ENCODE data around the gene FNDC3B.
"Not testable (repeated sequence)": the region's sequence is repeated elsewhere in the genome, so short reads cannot be mapped to it uniquely, and the experiment has no call there.

Gene FNDC3B

DNA sequence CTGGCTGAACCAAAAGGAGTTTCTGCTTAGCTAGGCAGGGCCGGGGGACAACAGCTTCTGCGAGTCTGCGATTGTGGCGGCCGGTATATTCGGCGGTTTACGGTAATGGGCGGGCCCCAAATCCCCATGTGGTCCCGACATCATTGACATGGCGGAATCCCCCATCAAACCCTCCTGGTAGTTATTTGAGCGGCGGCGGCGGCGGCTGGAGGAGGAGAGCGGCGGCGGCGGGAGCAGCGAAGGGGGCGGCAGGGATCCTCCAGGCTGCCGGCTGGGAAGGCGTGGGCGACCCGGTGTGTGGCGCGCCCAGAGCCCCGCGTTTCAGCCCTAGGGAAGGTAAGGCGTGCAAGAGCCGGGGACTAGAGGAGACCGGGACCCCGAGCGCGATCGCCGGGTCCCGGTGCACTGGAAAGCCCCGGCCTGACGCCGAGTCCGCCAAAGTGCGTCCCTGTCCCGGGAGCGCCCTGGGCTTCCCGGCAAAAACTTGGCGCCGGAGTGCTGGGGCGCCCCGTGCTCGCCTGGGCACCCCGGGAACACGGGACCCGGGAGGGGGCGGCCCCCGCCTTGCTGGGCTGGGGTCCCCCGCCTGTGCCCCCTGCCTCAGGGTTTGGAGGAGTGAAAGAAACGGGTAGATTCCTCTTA is at the start of gene FNDC3B:
FNDC3B (plus strand) TSS at position 143 of the 642 bp plus-strand sequence. CDS start 72,902 bp downstream, outside the sequence.
- DNase-seq (ENCODE audit: low read depth in 2 of 2, low spot score in 1 of 2): peak; percentile 74 to 83

DNA sequence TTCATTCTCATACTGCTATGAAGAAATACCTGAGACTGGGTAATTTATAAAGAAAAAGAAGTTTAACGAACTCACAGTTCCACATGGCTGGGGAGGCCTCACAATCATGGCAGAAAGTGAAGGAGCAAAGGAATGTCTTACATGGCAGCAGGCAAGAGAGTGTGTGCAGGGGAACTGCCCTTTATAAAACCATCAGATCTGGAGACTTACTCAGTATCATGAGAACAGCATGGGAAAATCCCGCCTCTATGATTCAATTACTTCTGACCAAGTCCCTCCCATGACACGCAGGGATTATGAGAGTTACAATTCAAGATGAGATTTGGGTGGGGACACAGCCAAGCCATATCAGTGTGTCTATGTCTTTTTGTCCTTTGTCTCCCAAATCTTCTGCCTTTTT is 49.1 kb upstream of the FNDC3B start:
- DNase-seq (ENCODE audit: low read depth in 2 of 2, low spot score in 1 of 2): not testable (repeated sequence)

DNA sequence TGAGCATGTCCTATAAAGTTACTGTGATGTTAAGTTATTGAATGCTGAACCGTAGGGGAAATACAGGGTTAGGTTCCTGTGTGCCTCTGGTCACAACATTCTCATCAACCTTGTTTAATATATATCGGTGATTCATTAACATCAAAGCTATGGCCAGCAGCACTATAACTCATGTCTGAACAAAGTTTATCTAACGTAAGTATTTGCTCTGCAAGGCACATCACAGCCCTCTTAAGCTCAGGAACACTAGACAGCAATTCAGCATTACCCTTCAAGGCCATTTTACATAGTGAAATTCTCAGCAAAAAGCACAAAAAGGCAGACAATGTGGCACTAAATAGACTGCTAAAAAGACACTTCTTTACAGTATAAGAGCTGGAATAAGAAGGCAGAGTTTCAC is 48.2 kb upstream of the FNDC3B start:
- no peak for DNase-seq (ENCODE audit: low read depth in 2 of 2, low spot score in 1 of 2)

DNA sequence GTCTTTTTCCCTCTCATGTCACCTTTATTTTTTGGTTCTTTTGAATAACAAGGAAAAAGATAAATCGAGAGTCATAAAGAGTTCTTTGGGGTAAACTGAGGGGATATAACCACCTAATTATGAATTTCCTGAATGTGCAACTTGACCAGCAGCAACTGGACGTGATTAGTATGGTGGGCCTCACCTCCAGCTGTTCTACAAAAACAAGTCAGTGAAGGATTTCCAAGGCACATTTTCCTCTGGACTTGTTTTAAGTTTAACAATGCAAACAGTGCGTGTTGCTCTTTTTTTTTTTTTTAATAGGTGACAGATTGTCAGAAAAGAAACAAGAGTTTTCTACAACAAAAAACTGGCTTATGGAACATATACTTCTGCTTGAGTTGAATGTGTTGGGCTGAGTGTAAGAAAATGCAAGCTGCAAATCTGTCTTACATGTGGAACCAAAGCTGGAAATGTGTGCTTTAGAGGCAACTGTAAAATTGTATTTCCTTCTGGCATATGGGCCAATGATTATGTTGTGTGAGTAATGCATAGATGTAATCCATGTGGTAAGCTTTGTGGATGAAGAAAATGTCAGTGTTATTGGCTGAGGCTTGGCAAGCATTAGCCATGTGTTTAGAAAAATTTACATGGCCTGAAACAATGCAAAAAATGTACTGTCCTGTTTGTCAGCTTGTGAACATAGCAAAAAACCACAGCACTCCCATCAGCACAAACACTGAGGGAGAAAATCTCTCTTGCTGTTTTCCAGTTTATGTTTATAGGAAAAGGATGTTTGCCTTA is 44.5 kb upstream of the FNDC3B start:
- DNase-seq (ENCODE audit: low read depth in 2 of 2, low spot score in 1 of 2): no peak

DNA sequence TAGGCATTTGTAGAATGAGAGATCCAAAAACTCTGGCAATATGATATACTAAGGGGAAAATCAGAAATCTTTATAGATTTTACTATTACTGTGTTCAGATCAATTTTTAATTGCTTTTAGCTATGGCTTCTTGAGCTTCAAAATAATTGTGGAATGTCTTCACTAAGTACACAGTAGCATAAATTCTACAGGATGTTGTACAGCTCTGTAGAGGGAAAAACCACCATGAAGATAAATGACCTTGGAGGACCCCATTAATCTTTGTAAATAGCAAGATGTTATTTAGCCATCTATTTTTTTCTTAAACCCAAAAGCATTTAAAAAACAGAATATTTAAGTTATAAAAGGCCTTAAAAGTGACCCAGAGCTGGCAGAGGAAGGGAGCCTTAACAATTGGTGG is 43.9 kb upstream of the FNDC3B start:
- DNase-seq (ENCODE audit: low read depth in 2 of 2, low spot score in 1 of 2): no peak

DNA sequence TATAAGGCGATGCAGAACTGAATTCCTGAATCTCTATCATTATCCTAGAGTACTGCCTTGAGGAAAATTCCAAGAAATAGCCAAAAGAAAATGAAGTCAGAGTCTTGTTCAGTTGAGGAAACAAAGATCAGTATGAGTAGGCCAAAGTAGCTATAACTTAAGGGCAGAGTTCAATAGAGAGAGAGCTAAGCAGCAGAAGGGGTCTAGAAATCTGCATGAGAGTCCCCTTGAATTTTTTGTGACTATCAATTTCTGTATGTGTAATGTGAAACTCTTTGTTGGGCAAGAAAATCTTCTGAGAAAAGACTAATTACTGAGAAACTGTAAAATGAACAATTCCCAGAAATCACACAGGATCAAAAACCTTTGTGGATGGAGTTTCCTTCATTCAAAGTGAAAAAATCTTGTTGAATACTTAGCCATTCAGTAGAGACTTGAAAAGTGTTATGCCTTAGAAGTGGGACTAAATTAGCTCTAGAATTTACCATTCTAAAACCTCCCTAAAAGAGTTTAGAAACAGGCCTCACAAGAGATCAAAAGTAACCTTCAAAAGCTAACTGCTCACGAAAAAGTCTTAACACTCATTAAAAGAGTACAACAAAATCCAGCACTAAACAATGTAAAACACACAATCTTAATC is 43.1 kb upstream of the FNDC3B start:
- no peak for DNase-seq (ENCODE audit: low read depth in 2 of 2, low spot score in 1 of 2)

DNA sequence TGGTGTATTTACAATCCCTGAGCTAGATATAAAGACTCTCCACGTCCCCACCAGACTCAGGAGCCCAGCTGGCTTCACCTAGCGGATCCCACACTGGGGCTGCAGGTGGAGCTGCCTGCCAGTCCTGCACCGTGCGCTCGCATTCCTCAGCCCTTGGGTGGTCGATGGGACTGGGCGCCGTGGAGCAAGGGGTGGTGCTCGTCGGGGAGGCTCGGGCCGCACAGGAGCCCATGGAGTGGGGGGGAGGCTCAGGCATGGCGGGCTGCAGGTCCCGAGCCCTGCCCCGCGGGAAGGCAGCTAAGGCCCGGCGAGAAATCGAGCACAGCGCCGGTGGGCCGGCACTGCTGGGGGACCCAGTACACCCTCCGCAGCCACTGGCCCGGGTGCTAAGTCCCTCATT is 40.6 kb upstream of the FNDC3B start:
- DNase-seq (ENCODE audit: low read depth in 2 of 2, low spot score in 1 of 2): not testable (repeated sequence)

DNA sequence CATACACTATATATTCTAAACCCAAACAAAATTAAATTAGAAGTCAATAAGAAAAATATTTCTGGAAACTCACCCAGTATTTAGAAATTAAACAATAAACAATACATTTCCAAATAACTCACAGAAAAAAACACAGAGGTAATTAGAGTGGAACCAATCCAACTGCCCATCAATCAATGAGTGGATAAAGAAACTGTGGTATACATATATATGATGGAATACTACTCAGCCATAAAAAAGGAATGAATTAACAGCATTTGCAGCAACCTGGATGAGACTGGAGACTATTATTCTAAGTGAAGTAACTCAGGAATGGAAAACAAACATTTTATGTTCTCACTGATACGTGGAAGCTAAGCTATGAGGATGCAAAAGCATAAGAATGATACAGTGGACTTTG is 37.8 kb upstream of the FNDC3B start:
- not testable (repeated sequence) for DNase-seq (ENCODE audit: low read depth in 2 of 2, low spot score in 1 of 2)

DNA sequence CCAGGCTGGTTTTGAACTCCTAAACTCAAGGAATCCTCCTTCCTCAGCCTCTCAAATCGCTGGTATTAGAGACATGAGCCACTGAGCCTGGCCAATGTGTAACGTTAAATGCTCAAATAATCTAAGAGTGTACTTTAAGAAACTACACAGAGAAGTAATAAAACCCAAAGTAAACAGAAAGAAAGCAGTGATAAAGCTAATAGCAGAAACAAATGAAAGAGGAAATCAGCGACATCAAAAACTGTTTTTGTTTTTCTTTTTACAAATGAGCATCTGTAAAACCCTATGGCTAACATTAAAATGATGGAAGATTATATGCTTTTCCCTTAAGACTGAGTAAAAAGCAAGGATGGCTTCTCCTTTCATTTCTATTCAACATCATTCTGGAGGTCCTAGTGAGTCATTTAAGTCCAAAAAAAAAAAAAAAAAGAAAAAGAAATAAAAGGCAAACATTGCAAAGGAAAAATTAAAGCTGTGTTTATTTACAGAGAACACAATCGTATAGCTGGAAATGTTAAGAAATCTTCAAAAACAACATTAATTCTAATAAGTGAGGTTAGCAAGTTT is 36.8 kb upstream of the FNDC3B start:
- no peak for DNase-seq (ENCODE audit: low read depth in 2 of 2, low spot score in 1 of 2)

DNA sequence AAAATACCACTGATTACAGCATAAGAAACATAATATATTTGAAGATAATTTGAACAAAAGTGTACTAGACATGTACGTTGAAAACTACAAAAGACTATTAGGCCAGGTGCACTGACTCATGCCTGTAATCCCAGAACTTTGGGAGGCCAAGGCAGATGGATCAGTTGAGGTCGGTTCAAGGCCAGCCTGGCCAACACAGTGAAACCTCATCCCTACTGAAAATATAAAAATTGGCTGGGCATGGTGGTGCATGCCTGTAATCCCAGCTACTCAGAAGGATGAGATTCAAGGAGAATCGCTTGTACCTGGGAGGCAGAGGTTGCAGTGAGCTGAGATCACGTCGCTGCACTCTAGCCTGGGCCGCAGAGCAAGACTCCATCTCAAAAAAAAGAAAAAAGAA is 36.2 kb upstream of the FNDC3B start:
- DNase-seq (ENCODE audit: low read depth in 2 of 2, low spot score in 1 of 2): no peak

DNA sequence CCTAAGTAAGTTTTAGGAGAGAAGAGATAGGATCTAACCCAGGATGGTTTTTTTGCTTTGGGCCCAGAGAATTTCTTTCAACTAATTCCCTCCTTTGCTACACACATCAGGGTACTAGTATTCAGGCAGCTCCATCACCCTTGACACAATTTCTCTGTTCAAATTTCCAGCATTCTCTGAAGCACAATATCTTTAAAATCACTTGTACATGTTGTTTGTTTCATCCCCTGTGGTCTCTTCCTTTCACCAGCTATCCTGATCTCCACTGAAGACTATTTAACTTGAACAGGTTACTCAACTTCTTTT is 32.4 kb upstream of the FNDC3B start:
- no peak for DNase-seq (ENCODE audit: low read depth in 2 of 2, low spot score in 1 of 2)

DNA sequence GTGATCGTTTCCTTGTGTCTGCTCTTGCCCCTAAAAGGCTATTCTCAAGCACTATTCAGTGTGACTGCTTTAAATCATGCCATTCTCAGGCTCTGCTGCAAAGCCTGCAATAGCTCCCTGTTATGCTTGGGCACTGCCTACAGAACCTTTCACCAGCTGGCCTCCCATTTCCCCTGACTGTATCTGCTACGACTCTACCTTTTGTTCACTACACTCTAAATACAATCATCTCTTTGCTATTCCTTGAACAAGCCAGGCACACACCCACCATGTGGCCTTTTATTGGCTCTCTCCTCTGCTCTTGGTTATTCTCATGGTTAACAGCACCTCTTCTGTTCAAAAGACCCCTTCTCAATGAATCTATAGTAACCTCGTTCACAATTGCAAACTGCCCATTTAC is 29.6 kb upstream of the FNDC3B start:
- DNase-seq (ENCODE audit: low read depth in 2 of 2, low spot score in 1 of 2): no peak

DNA sequence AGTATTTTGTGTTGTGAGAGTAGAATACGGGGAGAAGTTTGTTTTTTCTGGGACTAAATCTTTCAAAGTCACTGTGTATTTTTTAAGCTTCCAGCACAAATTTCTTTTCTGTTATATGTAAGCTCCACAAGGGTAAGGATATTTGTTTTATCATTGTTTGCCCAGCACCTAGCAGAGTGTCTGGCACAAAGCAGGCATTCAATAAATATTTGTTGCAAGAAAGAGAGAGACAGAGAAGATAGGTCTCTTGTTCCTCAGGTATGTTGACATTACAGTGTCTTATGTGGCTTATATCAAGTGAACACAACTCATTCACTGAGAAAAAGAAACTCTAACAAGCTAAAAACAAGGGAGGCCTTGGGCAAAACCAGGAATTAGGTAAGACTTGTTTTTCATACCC is 26.6 kb upstream of the FNDC3B start:
- DNase-seq (ENCODE audit: low read depth in 2 of 2, low spot score in 1 of 2): no peak

DNA sequence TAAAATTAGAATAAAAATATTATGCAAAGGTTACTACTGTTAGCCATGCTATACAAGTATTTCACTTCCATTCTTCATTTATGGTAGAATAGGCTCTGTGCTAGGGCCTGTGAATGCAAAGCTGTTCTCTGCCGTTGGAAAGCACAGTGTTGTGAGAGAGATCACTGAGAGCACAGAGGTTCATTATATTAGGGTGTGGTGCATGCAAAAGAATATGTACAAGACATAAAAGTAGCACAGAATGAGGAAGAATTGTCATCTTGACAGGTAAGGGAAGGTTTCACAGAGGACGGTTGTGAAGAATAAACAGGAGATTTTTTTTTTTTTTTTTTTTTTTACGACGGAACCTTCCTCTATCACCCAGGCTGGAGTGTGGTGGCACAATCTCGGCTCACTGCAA is 25.2 kb upstream of the FNDC3B start:
- no peak for DNase-seq (ENCODE audit: low read depth in 2 of 2, low spot score in 1 of 2)

DNA sequence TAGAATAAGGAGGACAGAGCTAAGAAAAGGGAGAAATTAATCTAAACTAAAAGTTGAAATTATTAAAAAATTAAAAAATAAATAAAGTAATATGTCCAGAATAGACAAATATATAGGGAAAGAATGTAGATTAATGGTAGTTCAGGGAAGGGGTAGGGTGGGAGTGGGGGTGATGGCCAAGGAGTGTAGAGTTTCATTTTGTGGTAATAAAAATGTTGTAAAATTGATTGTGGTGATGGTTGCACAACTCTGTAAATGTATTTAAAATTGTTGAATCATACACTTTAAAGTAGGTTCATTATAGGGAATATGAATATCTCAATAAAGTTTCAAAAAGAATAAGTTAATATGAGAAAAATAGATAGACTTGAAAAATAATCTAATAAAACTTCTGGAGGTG is 21.0 kb upstream of the FNDC3B start:
- DNase-seq (ENCODE audit: low read depth in 2 of 2, low spot score in 1 of 2): no peak

DNA sequence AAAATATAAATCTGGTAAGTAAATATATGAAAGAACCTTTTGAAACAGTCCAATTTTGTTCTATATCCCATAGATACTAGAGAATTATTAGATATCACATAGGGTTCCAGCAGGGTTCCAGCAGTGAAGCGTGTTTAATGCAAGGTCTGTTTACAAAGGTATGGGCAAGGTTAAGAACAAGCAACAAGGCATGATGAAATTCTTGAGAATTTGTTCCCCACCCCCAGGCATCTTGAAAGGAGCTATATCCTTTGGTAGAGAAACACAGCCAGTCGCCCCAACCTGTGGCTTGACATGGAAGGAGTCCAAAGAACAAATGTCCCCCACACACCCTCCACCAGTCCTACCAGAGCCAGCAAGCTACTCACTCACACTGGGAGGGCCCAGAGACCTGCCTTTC is 18.6 kb upstream of the FNDC3B start:
- no peak for DNase-seq (ENCODE audit: low read depth in 2 of 2, low spot score in 1 of 2)

DNA sequence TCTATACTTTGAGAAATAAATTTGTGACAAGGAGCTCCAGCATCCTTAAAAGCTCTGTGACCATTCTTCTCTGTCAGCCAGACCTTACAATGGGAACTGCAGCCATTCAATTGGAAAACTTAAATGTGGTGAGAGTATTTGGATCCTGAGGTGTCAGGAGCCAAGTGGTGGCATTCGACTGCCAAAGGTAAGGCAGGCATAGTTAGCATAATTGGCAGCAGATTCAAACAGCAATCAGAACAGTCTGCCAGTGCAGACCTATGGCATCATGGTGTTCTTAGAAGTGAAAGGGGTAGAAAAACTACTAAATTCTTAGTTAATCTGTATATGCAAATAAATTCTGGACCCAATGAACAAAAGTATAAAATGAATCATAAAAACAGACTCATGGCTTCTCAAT is 18.2 kb upstream of the FNDC3B start:
- DNase-seq (ENCODE audit: low read depth in 2 of 2, low spot score in 1 of 2): no peak

DNA sequence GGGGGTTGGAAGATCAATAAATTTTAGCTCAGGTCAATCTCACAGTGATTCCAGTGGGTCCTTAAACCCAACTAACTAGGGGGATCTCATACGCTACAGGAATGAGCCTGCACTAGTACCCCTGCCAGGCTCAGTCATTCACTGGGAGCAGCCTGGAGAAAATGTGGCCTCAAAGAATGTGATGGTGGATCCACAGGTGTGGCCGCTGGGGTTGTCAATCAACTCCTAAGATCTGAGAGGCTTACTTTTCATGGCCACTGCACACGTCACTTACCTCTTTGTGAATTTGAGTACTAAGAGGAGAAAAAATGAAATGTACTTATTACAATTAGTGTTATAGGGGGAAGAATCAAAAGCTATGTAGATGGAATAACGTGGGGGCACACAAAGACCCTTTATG is 17.5 kb upstream of the FNDC3B start:
- no peak for DNase-seq (ENCODE audit: low read depth in 2 of 2, low spot score in 1 of 2)

DNA sequence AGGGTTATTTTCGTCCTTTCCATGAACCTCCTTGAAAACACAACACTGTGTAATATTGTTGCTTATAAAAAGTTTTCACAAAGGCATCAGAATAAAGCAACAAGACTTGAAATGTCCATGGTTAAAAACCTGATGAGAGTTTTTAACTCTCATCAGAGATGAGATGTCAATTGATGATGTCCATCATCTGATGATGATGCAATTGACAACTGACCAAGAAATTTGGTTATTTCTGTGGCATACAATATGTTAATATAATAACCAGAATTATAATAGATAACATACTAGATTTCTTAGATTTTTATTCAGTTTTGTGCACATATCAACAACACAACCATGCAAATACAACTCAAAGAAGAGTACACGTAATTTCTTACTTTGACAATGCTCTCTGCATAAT is 15.5 kb upstream of the FNDC3B start:
- no peak for DNase-seq (ENCODE audit: low read depth in 2 of 2, low spot score in 1 of 2)

DNA sequence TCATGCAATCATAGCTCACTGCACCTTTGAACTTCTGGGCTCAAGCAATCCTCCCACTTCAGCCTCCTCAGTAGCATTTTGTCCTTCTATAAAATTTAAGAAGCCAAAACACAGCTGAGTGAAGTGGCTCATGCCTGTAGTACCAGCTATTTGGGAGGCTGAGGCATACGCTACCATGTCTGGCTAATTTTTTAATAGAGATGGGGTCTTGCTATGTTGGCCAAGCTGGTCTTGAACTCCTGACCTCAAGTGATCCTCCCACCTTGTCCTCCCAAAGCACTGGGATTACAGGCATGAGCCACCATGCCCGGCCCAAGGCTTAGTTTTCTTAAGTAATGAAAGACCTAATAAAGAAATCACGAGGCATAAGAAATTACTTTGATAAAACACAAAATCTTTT is 14.7 kb upstream of the FNDC3B start:
- DNase-seq (ENCODE audit: low read depth in 2 of 2, low spot score in 1 of 2): no peak

DNA sequence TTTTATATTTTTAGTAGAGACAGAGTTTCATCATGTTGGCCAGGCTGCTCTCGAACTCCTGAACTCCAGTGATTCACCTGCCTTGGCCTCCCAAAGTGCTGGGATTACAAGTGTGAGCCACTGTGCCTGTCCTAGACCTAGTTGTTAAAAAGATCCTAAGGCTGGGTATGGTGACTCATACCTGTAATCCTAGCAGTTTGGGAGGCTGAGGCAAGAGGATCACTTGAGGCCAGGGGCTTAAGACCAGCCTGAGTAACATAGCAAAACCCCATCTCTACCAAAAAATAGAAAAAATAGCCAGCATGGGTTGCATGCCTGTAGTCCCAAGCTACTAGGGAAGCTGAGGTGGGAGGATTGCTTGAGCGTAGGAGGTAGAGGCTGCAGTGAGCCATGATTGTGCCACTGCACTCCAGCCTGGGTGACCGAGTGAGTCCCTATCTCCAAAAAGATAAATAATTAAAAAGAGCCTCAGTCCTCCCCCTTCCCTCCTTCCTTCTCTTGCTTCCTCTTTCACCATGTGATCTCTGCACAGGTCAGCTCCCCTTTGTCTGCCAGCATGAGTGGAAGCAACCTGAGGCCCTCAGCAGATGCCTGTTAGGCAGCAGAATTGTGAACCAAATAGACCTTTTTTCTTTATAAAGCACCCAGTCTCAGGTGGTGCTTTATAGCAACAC is 9.8 kb upstream of the FNDC3B start:
- DNase-seq (ENCODE audit: low read depth in 2 of 2, low spot score in 1 of 2): no peak

DNA sequence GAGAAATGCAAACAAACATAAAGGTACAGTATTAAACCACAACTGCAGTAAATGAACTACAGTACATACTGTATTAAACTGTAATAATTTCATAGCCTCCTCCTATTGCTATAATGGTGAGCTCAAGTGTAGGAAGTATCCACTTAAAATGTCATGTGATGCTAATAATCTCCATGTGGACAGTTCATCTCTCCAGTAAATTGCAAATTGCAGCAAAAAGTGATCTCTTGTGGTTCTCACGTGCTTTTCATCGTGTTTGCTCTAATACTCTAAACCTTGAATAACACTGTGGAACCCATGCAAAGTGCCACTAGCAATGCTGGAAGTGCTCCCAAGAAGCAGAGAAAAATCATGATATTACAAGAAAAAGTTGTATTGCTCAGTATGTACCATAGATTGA is 9.2 kb upstream of the FNDC3B start:
- DNase-seq (ENCODE audit: low read depth in 2 of 2, low spot score in 1 of 2): no peak

Data from stimulated activated CD8-positive, alpha-beta memory T cell treated with anti-CD3 and anti-CD28 coated beads, Interleukin-4, amount 100 ng/mL, for 1 hour (primary cell).